ENCODE results near the gene PTDSS2.
A peak's percentile ranks its signal among the peaks of the same experiment; 100 is the strongest.

Gene PTDSS2

DNA sequence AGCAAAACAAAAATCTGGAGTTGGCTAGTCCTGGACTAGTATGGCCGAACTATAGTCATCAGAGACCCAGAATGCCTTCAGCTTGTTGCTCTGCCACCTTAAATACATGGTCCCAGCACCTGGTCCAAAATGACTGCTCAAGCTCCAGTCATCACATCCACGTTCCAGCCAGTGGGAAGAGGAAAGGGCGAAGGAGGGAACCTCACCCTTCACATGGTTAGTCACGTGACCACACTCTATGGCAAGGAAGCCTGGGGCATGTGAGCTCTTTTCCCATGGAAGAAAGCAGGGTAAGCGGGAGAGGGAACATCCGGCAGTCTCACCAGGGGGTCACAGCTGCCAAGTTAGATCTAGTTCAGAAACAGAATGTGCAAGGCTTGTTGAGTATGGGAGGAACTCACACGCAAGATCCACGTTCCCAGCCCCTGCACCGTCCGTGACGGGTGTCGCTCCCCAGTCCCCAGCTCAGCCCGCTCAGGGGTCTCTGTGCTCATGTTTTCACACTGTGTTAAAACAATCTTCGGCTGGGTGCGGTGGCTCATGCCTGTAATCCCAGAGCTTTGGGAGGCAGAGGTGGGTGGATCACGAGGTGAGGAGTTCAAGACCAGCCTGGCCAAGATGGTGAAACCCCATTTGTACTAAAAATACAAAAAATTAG is 6.4 kb upstream of the PTDSS2 start:
- Histone ChIP-seq H3K27me3 (ENCODE audit: insufficient read depth, low read length) (peaks cover 9% of the 10 kb centered on the region; the same call in 1 of the 2 replicates), H3K79me2 (ENCODE audit: control insufficient read depth, insufficient read depth, low read length, unreplicated experiment) (no peaks in the 10 kb centered on the region), H2AFZ (ENCODE audit: low read length, unreplicated experiment) (no peak overlapping the region), H3K36me3 (ENCODE audit: insufficient read depth, low read length) (no peaks in the 10 kb centered on the region), H3K4me1 (ENCODE audit: control insufficient read depth, insufficient read depth, low read length, unreplicated experiment) (peaks cover 5% of the 10 kb centered on the region), H3K27ac (ENCODE audit: low read depth, low read length) (no peak overlapping the region), H3K4me3 (ENCODE audit: low read depth, low read length) (no peak overlapping the region)

DNA sequence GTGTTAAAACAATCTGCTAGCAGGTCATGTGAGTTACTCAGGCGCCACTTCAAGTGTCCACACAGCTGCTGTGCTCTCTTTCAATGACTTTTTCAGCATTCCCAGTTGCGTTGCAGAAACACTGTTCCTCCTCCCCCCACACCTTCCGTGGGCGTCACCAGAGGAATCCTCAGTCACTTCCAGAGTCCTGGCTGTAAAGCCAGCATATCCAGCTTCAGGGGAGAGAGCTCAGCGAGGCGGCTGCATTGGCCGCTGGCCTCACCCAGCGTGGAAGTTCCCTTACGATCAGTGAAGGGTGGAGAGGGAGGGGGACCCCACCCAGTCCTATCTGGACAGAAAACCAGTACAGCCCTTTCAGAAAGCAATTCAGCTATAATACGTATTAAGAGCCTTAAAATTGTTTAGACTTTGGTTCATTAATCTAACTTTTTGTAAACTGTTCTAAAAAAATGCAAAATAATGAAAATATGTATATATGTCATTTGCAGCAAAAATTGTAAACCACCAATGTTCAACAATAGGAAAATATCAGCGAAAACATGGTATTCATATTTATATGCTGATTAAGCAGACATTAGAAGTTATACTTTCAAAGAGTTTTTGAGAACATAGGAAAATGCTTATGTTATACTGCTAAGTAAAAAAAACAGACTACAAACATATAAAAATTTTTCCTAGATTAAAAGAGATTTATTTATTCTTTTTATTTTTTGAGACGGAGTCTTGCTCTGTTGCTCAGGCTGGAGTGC is 5.5 kb upstream of the PTDSS2 start:
- Histone ChIP-seq H3K4me1 (ENCODE audit: control insufficient read depth, insufficient read depth, low read length, unreplicated experiment) (peaks cover 5% of the 10 kb centered on the region), H3K79me2 (ENCODE audit: control insufficient read depth, insufficient read depth, low read length, unreplicated experiment) (peaks cover 4% of the 10 kb centered on the region), H3K4me3 (ENCODE audit: low read depth, low read length) (peak overlapping the region; percentile 44), H3K27ac (ENCODE audit: low read depth, low read length) (no peak overlapping the region), H3K36me3 (ENCODE audit: insufficient read depth, low read length) (no peaks in the 10 kb centered on the region), H2AFZ (ENCODE audit: low read length, unreplicated experiment) (peak overlapping the region; percentile 14), H3K27me3 (ENCODE audit: insufficient read depth, low read length) (peaks cover 9% of the 10 kb centered on the region; the same call in 1 of the 2 replicates)

GRCh38 chr11:445765-446588 is 4.1 kb upstream of the PTDSS2 start:
- no peak overlapping the region for H3K27ac ChIP-seq (ENCODE audit: low read depth, low read length)

GRCh38 chr11:446891-447290 is 3.2 kb upstream of the PTDSS2 start:
- Histone ChIP-seq H3K79me2 (ENCODE audit: control insufficient read depth, insufficient read depth, low read length, unreplicated experiment) (peaks cover 19% of the 10 kb centered on the region), H3K36me3 (ENCODE audit: insufficient read depth, low read length) (no peaks in the 10 kb centered on the region), H3K4me1 (ENCODE audit: control insufficient read depth, insufficient read depth, low read length, unreplicated experiment) (peaks cover 10% of the 10 kb centered on the region), H3K4me3 (ENCODE audit: low read depth, low read length) (no peak overlapping the region), H3K27me3 (ENCODE audit: insufficient read depth, low read length) (peaks cover under 1% of the 10 kb centered on the region; the same call in 1 of the 2 replicates), H2AFZ (ENCODE audit: low read length, unreplicated experiment) (no peak overlapping the region), H3K27ac (ENCODE audit: low read depth, low read length) (no peak overlapping the region)

More at GRCh38 chr11:445765-446588, 4.1 kb upstream of the PTDSS2 start:
- H3K79me2 ChIP-seq (ENCODE audit: control insufficient read depth, insufficient read depth, low read length, unreplicated experiment), result peaks cover 11% of the 10 kb centered on the region
- H3K4me3 ChIP-seq (ENCODE audit: low read depth, low read length), result no peak overlapping the region
- peaks cover 5% of the 10 kb centered on the region for H3K4me1 ChIP-seq (ENCODE audit: control insufficient read depth, insufficient read depth, low read length, unreplicated experiment)
- no peaks in the 10 kb centered on the region for H3K36me3 ChIP-seq (ENCODE audit: insufficient read depth, low read length)
- H3K27me3 ChIP-seq (ENCODE audit: insufficient read depth, low read length), result peaks cover 9% of the 10 kb centered on the region; the same call in 1 of the 2 replicates
- no peak overlapping the region for H2AFZ ChIP-seq (ENCODE audit: low read length, unreplicated experiment)

- Histone ChIP-seq H3K27me3 (ENCODE audit: insufficient read depth, low read length) (no peaks in the 10 kb centered on the region), H2AFZ (ENCODE audit: low read length, unreplicated experiment) (no peak overlapping the region), H3K27ac (ENCODE audit: low read depth, low read length) (peak overlapping the region; percentile 61), H3K4me3 (ENCODE audit: low read depth, low read length) (peak overlapping the region; percentile 89), H3K4me1 (ENCODE audit: control insufficient read depth, insufficient read depth, low read length, unreplicated experiment) (peaks cover 10% of the 10 kb centered on the region), H3K36me3 (ENCODE audit: insufficient read depth, low read length) (no peaks in the 10 kb centered on the region), H3K79me2 (ENCODE audit: control insufficient read depth, insufficient read depth, low read length, unreplicated experiment) (peaks cover 19% of the 10 kb centered on the region)
These were observed 2.0 kb upstream of the PTDSS2 start for GRCh38 chr11:447923-448731.

DNA sequence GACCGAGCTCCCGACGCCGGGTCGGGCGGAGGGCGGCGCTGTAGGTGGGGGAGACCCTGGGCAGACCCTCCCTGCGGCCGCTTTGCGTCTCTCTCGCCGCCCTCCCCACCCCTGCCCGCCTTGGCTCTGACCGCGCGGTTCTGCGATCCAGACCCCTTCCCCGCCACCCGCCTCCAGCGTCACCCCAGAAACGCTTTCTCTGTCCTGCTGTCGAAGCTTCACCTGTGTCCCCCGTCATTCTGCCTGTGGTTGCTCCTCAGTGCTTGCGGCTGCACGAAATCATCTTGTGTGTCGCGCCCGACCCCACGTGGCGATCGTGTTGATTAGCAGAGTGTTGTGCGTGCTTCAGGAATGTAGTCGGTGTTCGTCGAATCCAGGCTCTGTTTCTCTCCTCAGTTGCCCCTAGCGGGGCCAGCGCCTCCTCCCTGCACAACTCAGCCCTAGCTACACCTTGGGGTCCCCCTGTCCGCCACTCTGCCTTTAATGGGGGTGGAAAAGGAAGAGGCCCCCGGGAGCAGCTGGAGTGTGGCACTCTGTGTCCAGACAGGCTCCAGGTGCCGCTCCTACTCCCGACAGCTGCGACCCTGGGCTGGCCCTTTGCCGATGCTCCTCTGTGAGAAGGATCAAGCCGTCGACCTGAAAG is 851 bp downstream of the PTDSS2 start:
- no peak overlapping the region for H2AFZ ChIP-seq (ENCODE audit: low read length, unreplicated experiment)
- H3K79me2 ChIP-seq (ENCODE audit: control insufficient read depth, insufficient read depth, low read length, unreplicated experiment), result peaks cover 28% of the 10 kb centered on the region
- H3K27ac ChIP-seq (ENCODE audit: low read depth, low read length), result no peak overlapping the region
- H3K4me3 ChIP-seq (ENCODE audit: low read depth, low read length), result peak overlapping the region; percentile 89
- peaks cover 5% of the 10 kb centered on the region for H3K4me1 ChIP-seq (ENCODE audit: control insufficient read depth, insufficient read depth, low read length, unreplicated experiment)
- H3K27me3 ChIP-seq (ENCODE audit: insufficient read depth, low read length), result no peaks in the 10 kb centered on the region
- H3K36me3 ChIP-seq (ENCODE audit: insufficient read depth, low read length), result no peaks in the 10 kb centered on the region; the same call in 1 of the 2 replicates

GRCh38 chr11:451738-452137 is 1.7 kb downstream of the PTDSS2 start:
- no peaks in the 10 kb centered on the region; the same call in 1 of the 2 replicates for H3K36me3 ChIP-seq (ENCODE audit: insufficient read depth, low read length)
- H3K79me2 ChIP-seq (ENCODE audit: control insufficient read depth, insufficient read depth, low read length, unreplicated experiment), result peaks cover 31% of the 10 kb centered on the region
- H3K4me3 ChIP-seq (ENCODE audit: low read depth, low read length), result peak overlapping the region; percentile 89

GRCh38 chr11:452203-452744 is 2.2 kb downstream of the PTDSS2 start:
- Histone ChIP-seq H3K79me2 (ENCODE audit: control insufficient read depth, insufficient read depth, low read length, unreplicated experiment) (peaks cover 34% of the 10 kb centered on the region), H3K36me3 (ENCODE audit: insufficient read depth, low read length) (no peaks in the 10 kb centered on the region; the same call in 1 of the 2 replicates)

More at GRCh38 chr11:451738-452137, 1.7 kb downstream of the PTDSS2 start:
- H2AFZ ChIP-seq (ENCODE audit: low read length, unreplicated experiment), result no peak overlapping the region
- no peaks in the 10 kb centered on the region for H3K27me3 ChIP-seq (ENCODE audit: insufficient read depth, low read length)
- H3K4me1 ChIP-seq (ENCODE audit: control insufficient read depth, insufficient read depth, low read length, unreplicated experiment), result peaks cover 5% of the 10 kb centered on the region
- H3K27ac ChIP-seq (ENCODE audit: low read depth, low read length), result no peak overlapping the region

GRCh38 chr11:452916-453527 is 2.9 kb downstream of the PTDSS2 start:
- Histone ChIP-seq H3K4me3 (ENCODE audit: low read depth, low read length) (no peak overlapping the region), H2AFZ (ENCODE audit: low read length, unreplicated experiment) (no peak overlapping the region), H3K27me3 (ENCODE audit: insufficient read depth, low read length) (no peaks in the 10 kb centered on the region), H3K27ac (ENCODE audit: low read depth, low read length) (no peak overlapping the region), H3K4me1 (ENCODE audit: control insufficient read depth, insufficient read depth, low read length, unreplicated experiment) (peaks cover 5% of the 10 kb centered on the region), H3K36me3 (ENCODE audit: insufficient read depth, low read length) (no peaks in the 10 kb centered on the region; the same call in 1 of the 2 replicates), H3K79me2 (ENCODE audit: control insufficient read depth, insufficient read depth, low read length, unreplicated experiment) (peaks cover 41% of the 10 kb centered on the region)

More at GRCh38 chr11:452203-452744, 2.2 kb downstream of the PTDSS2 start:
- Histone ChIP-seq H3K4me3 (ENCODE audit: low read depth, low read length) (no peak overlapping the region), H3K27ac (ENCODE audit: low read depth, low read length) (no peak overlapping the region), H3K27me3 (ENCODE audit: insufficient read depth, low read length) (no peaks in the 10 kb centered on the region), H3K4me1 (ENCODE audit: control insufficient read depth, insufficient read depth, low read length, unreplicated experiment) (peaks cover 5% of the 10 kb centered on the region), H2AFZ (ENCODE audit: low read length, unreplicated experiment) (no peak overlapping the region)
